D721Med (cell line): Measurements from ENCODE around the gene CRELD1.

ENCODE experiments used
- DNase-seq: peaks from one replicate; pipeline ENCODE4 v3.0.0; 2011; ENCODE audit warnings: low spot score; ENCODE audit not compliant: insufficient read length
- FAIRE-seq: peaks from 2 replicates; lab custom pipeline; 2011; peaks lifted over from hg19 to GRCh38; lab: Jason Lieb, UNC
- CTCF ChIP-seq: IDR thresholded peaks from 2 replicates; pipeline ENCODE4 v1.5.1; 2012; ENCODE audit warnings: mild to moderate bottlenecking, control low read depth; ENCODE audit not compliant: insufficient read depth; ENCODE audit errors: missing control alignments

Gene CRELD1

DNA sequence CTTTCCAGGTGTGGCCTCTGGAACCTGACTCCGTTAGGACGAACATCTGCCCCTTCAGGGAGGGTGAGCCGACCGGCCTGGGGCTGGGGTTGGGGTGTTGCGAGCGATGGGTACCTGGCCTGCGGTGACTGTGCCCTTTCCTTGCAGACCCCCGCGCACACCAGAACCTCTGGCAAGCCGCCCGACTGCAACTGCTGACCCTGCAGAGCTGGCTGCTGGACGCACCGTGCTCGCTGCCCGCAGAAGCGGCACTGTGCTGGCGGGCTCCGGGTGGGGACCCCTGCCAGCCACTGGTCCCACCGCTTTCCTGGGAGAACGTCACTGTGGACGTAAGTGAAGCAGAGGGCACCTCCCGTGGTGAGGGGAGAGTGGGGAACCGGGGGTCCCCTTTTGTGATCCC lies 5.5 kb upstream of the CRELD1 start:
- DNase-seq: no peak
- no peak for TF ChIP-seq CTCF
- no peak for FAIRE-seq

- no peak for DNase-seq
- TF ChIP-seq CTCF: peak; percentile 9
- FAIRE-seq: no peak
Observed at GRCh38 chr3:9930804-9931418, 2.7 kb upstream of the CRELD1 start.

- FAIRE-seq (no peak), DNase-seq (no peak)
- TF ChIP-seq CTCF: no peak
Observed at GRCh38 chr3:9932535-9932842, 1.1 kb upstream of the CRELD1 start.

DNA sequence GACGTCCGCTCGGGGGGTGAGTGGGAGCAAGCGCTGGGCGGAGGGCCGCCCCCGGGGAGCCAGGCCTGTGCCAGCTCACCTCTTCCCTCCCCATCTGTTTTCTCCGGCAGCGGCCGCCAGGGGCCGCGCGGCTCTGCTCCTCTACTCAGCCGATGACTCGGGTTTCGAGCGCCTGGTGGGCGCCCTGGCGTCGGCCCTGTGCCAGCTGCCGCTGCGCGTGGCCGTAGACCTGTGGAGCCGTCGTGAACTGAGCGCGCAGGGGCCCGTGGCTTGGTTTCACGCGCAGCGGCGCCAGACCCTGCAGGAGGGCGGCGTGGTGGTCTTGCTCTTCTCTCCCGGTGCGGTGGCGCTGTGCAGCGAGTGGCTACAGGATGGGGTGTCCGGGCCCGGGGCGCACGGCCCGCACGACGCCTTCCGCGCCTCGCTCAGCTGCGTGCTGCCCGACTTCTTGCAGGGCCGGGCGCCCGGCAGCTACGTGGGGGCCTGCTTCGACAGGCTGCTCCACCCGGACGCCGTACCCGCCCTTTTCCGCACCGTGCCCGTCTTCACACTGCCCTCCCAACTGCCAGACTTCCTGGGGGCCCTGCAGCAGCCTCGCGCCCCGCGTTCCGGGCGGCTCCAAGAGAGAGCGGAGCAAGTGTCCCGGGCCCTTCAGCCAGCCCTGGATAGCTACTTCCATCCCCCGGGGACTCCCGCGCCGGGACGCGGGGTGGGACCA lies 632 bp upstream of the CRELD1 start:
- TF ChIP-seq CTCF: peak; percentile 47
- FAIRE-seq (no peak), DNase-seq (no peak)

DNA sequence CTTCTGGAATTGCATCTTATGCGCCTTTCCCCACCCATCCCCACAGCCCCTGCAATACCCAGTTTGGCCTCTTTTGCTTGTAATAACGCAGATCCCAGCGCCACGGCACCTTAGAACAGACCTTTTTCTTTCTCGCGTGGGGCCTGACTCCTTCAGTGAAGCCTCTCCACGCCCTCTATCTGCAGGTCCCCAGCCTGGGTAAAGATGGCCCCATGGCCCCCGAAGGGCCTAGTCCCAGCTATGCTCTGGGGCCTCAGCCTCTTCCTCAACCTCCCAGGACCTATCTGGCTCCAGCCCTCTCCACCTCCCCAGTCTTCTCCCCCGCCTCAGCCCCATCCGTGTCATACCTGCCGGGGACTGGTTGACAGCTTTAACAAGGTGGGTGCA lies 594 bp downstream of the CRELD1 start:
- DNase-seq (no peak), FAIRE-seq (no peak)

GRCh38 chr3:9934993-9935392 lies 1.4 kb downstream of the CRELD1 start:
- no peak for FAIRE-seq

More for the DNA sequence above, 594 bp downstream of the CRELD1 start:
- no peak for TF ChIP-seq CTCF

More at GRCh38 chr3:9934993-9935392, 1.4 kb downstream of the CRELD1 start:
- DNase-seq: no peak
- no peak for TF ChIP-seq CTCF
